Stimulated activated CD8-positive, alpha-beta memory T cell treated with anti-CD3 and anti-CD28 coated beads, Interleukin-2, amount 100 ng/mL, for 1 hour (primary cell): Measurements from ENCODE around the gene MT1H.
"Not testable (repeated sequence)": the region's sequence is repeated elsewhere in the genome, so short reads cannot be mapped to it uniquely, and the experiment has no call there.

ENCODE experiments used
- DNase-seq, 2 donors: peaks; one replicate each; pipeline ENCODE4 v3.0.0-alpha.2; 2020; ENCODE audit warnings: low read depth in 2 of 2

Gene MT1H

DNA sequence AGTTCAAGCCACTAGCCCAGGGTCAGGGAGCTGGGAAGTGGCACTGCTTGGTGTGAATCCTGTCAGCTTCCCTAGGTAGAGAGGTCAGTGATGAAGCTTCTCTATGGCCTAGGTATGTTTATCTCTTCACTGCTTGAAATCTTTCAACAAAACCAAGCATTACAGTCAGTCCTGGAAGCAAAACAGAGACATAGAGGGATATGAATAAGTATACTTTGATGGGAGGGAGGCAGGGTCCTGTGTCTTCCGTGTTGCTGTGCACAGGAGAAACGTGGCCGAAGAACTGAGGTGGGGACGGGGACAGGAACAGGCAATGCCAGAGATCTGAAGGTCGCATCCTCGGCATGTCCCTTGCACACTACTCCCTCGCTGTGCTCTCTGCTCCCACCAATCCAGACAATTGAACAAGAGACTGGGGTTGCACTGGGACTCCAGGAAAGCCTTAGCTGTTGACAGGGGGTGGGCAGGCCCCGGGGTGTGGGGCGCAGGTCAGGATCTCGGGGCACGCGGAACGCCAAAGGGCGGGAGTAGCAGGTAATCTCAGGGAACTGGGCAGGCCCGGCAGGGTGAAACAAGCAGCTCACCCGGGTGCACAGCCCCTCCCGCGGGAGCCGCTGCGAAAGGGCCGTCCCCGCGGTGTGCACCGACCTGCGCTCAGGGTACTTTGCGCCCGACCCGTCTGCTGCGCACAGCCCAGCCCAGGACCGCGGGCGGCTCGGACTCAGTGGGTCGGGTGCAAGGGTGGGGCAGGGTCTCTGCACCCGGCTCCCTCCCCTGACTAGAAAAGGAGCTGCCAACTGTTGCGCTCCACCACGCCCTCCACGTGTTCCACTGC lies at the start of gene MT1H:
TSS of gene MT1H (plus strand) at position 810 of the 835 bp plus-strand sequence. CDS start 71 bp downstream, outside the sequence.
- no peak for DNase-seq

DNA sequence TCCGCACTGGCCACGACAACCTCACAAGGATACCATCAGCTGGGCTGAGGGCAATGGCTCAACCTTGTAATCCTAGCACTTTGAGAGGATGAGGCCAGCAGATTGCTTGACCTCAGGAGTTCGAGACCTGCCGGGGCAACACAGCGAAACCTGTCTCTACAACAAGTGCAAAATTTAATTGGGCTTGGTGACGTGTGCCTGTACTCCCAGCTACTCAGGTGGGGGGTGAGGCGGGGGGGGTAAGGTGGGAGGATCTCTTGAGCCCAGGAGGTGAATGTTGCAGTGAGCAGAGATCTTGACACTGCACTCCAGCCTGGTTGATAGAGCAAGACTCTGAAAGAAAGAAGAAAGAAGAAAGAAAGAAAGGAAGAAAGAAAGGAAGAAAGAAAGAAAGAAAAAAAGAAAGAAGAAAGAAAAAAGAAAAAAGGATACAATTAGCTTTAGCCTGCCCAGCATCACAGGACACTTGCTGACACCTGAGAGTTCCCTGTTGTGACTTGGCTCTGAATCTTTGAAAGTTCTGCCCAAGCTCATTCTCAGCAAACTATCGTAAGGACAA lies 49.2 kb upstream of the MT1H start:
- no peak for DNase-seq

DNA sequence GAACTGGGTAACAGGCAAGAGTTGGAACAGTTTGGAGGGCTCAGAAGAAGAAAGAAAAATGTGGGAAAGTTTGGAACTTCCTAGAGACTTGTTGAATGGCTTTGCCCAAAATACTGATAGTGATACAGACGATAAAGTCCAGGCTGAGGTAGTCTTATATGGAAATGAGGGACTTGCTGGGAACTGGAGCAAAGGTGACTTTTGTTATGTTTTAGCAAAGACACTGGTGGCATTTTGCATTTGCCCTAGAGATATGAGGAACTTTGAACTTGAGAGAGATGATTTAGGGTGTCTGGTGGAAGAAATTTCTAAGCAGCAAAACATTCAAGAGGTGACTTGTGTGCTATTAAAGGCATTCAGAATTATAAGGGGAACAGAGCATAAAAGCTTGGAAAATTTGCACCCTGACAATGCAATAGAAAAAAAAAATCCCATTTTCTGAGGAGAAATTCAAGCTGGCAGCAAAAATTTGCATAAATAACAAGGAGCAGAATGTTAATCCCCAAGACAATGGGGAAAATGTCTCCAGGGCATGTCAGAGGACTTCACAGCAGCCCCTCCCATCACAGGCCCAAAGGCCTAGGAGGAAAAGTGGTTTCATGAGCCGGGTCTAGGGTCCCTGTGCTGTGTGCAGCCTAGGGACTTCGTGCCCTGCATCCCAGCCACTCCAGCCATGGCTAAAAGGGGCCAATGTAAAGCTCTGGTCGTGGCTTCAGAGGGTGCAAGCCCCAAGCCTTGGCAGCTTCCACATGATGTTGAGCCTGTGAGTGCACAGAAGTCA lies 47.8 kb upstream of the MT1H start:
- not testable (repeated sequence) for DNase-seq

DNA sequence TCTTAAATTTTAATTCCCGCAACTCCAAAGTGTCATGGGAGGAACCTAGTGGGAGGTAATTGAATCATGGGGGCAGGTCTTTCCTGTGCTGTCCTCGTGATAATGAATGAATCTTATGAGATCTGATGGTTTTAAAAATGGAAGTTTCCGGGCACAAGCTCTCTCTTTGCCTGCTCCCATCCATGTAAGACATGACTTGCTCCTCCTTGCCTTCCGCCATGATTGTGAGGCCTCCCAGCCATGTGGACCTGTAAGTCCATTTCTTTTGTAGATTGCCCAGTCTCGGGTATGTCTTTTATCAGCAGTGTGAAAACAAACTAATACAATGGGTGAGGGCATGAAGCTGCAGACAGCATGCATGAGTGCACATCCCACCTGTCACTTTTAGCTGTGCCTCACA lies 46.4 kb upstream of the MT1H start:
- DNase-seq: not testable (repeated sequence)

DNA sequence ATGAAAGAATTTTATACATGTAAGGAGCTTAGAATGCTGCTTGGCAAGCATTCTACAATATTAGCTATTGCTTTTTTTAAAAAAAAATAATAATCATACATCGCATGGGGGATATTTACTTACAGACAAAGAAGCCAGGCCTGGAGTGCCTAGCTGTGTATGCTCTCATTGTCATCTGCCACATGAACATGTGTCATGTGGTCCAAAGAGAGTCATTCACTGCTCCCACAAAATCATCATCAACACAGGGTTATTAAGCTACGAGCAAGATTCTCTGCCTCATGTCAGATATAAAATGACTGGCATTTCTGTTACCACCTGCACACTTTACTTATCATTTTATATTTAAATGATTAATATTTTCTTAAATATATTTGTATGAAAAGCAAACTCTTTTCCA lies 46.0 kb upstream of the MT1H start:
- no peak for DNase-seq

DNA sequence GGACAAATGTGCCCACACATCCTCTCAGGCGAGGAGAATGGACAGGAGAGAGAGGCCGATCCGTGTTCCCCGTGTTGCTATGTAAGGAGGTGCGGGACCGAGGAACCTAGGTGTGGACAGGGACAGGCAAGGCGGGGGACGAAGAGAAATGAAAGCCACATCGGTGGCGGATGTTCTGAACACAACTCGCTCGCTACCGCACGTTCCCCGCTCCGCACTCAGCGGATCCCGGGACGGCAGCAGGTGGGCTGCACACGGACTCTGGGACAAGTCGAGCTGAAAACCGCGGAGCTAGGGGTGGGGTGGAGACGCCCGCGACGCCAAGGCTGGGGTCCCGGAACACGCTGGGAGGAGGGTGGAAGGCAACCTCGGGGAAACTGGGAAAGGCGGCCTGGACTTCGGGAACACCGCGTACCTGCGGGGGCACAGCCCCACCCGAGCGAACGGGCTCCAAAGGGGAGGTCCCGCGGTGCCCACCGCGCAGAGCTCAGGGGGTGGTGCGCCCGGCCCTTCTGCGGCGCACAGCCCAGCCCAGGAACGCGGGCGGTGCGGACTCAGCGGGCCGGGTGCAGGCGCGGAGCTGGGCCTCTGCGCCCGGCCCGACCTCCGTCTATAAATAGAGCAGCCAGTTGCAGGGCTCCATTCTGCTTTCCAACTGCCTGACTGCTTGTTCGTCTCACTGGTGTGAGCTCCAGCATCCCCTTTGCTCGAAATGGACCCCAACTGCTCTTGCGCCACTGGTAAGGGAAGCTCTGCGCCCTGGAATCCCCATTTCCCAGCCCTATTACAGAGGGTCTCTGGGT lies 44.3 kb upstream of the MT1H start, which contains the start of gene MT1E:
TSS of gene MT1E (plus strand) at position 642 of the 803 bp plus-strand sequence. CDS start at position 713, 71 bp downstream.
- DNase-seq: no peak

DNA sequence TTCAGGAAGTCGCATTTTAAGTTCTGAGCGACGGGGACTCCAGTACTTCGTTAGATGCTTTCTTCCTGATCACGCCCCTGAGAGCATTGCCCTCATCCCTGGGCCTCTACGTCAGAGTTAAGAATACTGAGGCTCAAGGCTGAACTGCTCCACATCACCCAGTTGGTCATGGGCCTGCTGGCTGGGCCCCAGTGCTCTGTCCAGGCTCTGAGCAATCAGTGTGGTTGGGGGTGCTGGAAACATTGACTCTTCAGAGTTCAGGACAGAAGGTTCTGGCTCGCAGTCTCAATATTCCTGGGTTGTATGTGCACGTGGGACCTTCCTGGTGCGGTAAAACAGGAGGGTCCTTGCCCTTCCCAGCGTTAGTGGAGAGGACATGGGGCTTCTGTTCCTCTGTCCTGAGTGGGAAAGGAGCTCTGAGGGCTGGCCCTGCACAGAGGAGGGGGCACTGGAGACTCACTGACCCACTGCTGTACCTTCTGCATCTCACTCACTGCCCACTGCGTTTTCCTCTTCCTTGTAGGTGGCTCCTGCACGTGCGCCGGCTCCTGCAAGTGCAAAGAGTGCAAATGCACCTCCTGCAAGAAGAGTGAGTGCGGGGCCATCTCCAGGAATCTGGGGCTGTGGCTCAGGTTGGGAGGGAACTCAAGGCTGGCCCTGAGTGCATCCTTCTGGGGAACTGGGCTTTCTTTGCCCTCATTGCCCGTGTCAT lies 43.5 kb upstream of the MT1H start:
- DNase-seq: no peak

DNA sequence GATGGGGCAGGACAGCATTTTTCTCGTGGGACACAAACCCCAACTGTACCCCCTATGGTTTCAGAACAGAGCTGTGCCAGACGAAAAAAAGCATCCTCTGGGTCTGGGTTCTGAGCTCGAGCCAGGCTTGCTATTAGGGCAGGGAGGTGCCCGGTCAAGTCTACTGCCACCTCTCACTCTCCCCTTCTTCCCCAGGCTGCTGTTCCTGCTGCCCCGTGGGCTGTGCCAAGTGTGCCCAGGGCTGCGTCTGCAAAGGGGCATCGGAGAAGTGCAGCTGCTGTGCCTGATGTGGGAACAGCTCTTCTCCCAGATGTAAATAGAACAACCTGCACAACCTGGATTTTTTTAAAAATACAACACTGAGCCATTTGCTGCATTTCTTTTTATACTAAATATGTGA lies 42.9 kb upstream of the MT1H start:
- DNase-seq: no peak

DNA sequence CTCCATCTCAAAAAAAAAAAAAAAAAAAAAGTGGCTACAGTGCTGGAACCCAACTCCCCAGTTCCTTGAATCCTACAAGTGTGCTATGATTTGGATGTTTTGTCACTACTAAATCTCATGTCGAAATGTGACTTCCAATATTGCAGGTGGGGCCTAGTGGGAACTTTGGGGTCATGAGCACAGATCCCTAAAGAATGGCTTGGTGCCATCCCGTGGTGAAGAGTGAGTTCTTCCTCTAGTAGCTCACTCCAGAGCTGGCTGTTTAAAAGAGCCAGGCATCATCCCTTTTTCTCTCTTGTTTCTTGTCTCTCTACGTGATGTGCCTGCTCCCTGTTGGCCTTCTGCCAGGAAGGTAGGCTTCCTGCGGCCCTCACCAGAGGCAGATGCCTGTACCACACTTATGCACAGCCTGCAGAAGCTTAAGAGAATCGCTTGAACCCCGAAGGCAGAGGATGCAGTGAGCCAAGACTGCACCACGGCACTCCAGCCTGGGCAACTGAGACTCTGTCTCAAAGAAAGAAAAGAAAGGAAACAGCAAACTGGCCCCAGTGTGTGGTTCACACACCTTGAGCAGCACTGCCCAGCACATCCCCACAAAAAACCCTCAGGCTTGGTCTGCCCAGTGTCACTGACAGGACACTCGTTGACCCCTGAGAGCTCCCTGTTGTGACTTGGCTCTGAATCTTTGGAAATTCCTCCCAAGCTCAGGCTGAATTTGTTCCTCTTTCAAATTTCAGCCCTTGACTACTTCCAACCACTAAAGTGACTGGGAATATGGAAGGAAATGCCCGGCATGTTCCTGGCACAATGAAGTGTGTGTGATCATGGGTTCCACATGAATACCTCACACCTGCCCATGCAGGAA lies 40.9 kb upstream of the MT1H start:
- DNase-seq: no peak

DNA sequence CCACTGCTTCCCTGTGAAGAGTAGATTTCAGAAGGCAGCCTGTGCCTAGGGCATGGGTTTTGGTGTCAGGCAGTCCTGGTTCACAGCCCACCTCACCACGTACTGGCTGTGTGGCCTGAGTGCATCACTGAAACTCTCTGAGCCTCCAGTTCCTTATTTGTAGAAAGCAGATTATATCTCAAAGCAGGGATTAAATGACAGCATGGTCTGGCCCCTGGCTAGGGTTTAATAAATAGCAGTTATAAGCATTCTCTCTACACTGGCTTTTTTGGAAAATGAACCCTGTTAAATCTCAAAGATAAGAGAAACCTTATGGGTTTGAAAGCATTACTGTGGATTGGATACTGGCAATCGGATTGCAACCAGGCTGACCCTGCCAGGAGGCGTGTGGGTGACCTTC lies 40.1 kb upstream of the MT1H start:
- no peak for DNase-seq

DNA sequence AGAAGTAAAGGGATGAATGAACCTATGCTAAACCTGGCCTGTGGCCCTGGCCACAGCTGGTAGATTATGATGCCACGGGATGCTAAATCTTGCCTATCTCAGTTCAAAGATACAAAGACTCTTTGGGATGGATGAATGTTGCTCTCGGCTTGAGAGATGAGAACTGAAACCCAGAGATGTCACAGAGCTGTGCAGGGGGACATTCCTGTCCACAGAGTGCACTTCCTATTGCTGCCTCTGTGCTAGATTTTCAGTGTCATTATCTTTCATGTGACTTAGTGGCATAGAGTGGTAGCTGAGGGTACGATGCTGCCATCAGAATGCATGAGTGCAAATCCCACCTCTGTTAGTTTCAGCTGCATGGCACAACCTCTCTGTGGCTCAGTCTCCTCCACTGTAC lies 39.5 kb upstream of the MT1H start:
- DNase-seq: no peak

DNA sequence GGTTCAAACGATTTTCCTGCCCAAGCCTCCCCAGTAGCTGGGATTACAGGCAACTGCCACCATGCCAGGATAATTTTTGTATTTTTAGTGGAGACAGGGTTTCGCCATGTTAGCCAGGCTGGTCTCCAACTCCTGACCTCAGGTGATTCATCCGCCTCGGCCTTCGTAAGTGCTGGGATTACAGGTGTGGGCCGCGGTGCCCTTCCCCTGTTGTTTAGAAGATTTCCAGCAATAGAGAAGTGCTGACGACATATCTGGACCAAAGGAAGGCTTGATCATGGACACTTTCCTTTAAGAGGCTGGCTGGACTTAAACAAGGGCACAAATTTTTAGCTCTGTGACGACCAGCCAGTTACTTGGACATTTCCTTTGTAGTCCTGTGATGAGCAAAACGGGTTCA lies 38.4 kb upstream of the MT1H start:
- no peak for DNase-seq

DNA sequence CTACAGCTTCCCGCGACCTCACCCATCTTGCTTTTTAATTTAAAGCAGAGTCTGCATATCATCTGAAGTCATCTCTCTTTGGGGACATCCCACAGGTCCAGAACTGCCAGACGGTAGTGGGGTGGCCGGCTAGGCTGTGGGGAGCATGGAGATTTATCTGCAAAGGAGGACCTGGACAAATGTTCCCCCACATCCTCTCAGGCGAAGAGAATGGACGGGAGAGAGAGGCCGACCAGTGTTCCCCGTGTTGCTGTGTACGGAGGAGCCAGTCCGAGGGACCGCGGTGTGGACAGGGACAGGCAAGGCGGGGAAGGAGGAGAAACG lies 37.8 kb upstream of the MT1H start:
- DNase-seq: no peak

DNA sequence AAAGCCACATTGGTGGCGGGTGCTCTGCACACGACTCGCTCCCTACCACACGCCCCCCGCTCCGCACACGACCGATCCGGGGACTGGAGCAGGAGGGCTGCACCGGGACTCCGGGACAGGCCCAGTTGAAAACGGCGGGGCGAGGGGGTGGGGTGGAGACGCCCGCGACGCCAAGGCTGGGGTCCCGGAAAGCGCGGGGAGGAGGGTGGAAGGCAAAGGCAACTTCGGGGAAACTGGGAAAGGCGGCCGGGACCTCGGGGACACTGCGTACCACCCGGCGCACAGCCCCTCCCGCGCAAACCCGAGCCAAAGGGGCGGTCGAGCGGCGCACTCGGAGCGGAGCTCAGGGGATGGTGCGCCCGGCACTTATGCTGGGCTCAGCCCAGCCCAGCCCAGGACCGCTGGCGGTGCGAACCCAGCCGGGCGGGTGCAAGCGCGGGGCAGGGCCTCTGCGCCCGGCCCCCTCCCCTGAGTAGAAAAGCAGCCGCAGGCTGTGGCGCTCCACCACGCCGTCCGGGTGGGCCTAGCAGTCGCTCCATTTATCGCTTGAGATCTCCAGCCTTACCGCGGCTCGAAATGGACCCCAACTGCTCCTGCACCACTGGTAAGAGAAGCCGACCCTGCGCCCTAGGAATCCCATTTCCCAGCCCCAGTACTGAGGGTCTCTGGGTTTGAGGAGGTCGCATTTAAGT lies 37.3 kb upstream of the MT1H start, which contains the start of gene MT1M:
TSS of gene MT1M (plus strand) at position 504 of the 692 bp plus-strand sequence. CDS start at position 577, 73 bp downstream.
- DNase-seq: no peak

DNA sequence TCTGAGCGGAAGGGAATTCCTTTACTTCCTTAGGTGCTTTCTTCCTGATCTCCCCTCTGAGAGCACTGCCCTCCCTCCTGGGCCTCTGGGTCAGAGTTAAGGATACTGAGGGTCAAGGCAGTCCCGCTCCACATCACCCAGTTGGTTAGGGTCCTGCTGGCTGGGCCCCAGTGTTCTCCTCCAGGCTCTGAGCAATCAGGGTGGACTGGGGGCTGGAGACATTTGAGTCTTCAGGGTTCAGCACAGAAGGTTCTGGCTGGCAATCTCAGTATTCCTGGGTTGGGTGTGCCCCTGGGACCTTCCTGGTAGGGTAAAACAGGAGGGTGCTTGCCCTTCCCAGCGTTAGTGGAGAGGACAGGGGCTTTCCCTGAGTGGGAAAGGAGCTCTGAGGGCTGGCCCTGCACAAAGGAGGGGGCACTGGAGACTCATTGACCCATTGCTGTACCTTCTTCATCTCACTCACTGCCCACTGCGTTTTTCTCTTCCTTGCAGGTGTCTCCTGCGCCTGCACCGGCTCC lies 36.7 kb upstream of the MT1H start:
- DNase-seq: no peak

DNA sequence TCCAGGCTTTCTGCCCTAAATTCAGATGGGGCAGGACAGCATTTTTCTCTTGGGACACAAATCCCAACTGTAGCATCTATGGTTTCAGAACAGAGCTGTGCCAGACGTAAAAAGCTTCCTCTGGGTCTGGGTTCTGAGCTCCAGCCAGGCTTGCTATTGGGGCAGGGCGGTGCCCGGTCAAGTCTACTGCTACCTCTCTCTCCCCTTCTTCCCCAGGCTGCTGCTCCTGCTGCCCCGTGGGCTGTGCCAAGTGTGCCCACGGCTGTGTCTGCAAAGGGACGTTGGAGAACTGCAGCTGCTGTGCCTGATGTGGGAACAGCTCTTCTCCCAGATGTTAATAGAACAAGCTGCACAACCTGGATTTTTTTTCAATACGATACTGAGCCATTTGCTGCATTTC lies 36.1 kb upstream of the MT1H start:
- no peak for DNase-seq

DNA sequence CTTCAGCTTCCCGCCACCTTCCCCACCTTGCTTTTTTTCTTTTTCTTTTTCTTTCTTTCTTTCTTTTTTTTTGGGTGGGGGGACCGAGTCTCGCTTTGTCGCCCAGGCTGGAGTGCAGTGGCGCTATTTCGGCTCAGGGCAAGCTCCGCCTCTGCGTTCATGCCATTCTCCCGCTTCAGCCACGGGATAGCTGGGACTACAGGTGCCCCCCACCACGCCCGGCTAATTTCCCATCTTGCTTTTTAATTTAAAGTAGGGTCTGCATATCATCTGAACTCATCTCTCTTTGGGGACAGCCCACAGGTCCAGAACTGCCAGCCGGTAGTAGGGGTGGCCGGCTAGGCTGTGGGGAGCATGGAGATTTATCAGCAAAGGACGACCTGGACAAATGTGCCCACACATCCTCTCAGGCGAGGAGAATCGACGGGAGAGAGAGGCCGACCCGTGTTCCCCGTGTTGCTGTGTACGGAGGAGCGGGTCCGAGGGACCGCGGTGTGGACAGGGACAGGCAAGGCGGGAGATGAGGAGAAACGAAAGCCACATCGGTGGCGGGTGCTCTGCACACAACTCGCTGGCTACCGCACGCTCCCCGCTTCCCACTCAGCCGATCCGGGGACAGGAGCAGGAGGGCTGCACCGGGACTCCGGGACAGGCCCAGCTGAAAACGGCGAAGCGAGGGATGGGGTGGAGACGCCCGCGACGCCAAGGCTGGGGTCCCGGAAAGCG lies 34.7 kb upstream of the MT1H start:
- no peak for DNase-seq

DNA sequence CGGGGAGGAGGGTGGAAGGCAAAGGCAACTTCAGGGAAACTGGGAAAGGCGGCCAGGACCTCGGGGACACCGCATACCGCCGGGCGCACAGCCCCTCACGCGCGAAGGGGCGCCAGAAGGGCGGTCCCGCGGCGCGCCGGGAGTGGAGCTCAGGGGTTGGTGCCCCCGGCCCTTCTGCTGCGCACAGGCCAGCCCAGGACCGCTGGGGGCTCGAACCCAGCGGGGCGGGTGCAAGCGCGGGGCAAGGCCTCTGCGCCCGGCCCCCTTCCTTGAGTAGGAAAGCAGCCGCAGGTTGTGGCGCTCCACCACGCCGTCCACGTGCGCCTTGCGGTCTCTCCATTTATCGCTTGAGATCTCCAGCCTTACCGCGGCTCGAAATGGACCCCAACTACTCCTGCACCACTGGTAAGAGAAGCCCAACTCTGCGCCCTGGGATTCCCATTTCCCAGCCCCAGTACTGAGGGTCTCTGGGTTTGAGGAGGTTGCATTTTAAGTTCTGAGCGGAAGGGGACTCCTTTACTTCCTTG lies 34.1 kb upstream of the MT1H start:
- DNase-seq: no peak
